Endothelial cell of umbilical vein (primary cell): ENCODE measurements around the gene BOLA2B. TPM values are rescaled to one million over a fixed set of nuclear protein-coding genes. Genes with fewer than 3 reads are reported as not detected.

ENCODE experiments used
- BruUV-seq: library from RNA; stranded (reverse); fragments of 400-500 nt; replicated peaks from 2 replicates; lab custom pipeline; 2021; lab: Mats Ljungman, UMichigan
- CTCF ChIA-PET: fragments of 300-600, 350-600 bp; sonication (Branson Sonifier 250); formaldehyde crosslinking; loops from one replicate; lab custom pipeline; 2021; ENCODE audit warnings: antibody characterized with exemption, inconsistent platforms; lab: Charles Lee
- POLR2A ChIA-PET: fragments of 300-600, 350-600 bp; sonication (Branson Sonifier 250); formaldehyde crosslinking; loops from one replicate; lab custom pipeline; 2021; ENCODE audit warnings: antibody characterized with exemption, inconsistent platforms; lab: Charles Lee
- DNase-seq: peaks from one replicate; pipeline ENCODE4 v3.0.0-alpha.2; 2011; ENCODE audit warnings: low read depth, low spot score
- FAIRE-seq: peaks from 2 replicates; lab custom pipeline; 2011; peaks lifted over from hg19 to GRCh38; lab: Jason Lieb, UNC
- H2AFZ ChIP-seq: 2 replicates; pipeline ENCODE4 v1.6.0; 2012; ENCODE audit warnings: low read depth, low read length, control low read depth, inconsistent platforms
- H3K27ac ChIP-seq: 2 replicates; pipeline ENCODE4 v1.5.1; 2011; ENCODE audit warnings: low read depth, mild to moderate bottlenecking, control low read depth, low read length, moderate library complexity; ENCODE audit not compliant: insufficient read depth
- H3K27me3 ChIP-seq, 2 experiments: 2 replicates each; pipeline versions ENCODE4 v1.6.0 to v1.6.1; 2011; ENCODE audit warnings: low read length in 2 of 2, mixed read lengths in 1 of 2; ENCODE audit not compliant: control insufficient read depth in 2 of 2, insufficient read depth in 2 of 2
- H3K36me3 ChIP-seq, 2 experiments: 2 replicates in 1 of 2; 3 replicates in 1 of 2; pipeline ENCODE4 v1.5.1; 2011; ENCODE audit warnings: low read length in 2 of 2, mild to moderate bottlenecking in 1 of 2, moderate library complexity in 1 of 2; ENCODE audit not compliant: control insufficient read depth in 2 of 2, insufficient read depth in 2 of 2; ENCODE audit errors: extremely low read depth in 1 of 2
- H3K4me1 ChIP-seq: 3 replicates; pipeline ENCODE4 v1.5.1; 2011; ENCODE audit warnings: mild to moderate bottlenecking, low read length; ENCODE audit not compliant: control insufficient read depth, insufficient read depth; ENCODE audit errors: extremely low read depth
- H3K4me2 ChIP-seq: 2 replicates; pipeline ENCODE4 v1.6.1; 2011; ENCODE audit warnings: low read length, control low read depth, mixed read lengths; ENCODE audit not compliant: insufficient read depth
- H3K4me3 ChIP-seq, 3 experiments: fragments of 200-600 bp in 1 of 3; sonication (generic), shearing (Covaris generic) in 1 of 3; replicated peaks in 1 of 3; 2 replicates each; pipeline ENCODE4 v1.5.1; 2011 to 2016; ENCODE audit warnings: control low read depth in 3 of 3, low read length in 3 of 3, mild to moderate bottlenecking in 2 of 3, inconsistent platforms in 1 of 3, low read depth in 1 of 3, moderate library complexity in 1 of 3; ENCODE audit not compliant: insufficient read depth in 1 of 3
- H3K79me2 ChIP-seq: 2 replicates; pipeline ENCODE4 v1.6.0; 2012; ENCODE audit warnings: low read length, inconsistent platforms; ENCODE audit not compliant: control insufficient read depth, insufficient read depth
- H3K9ac ChIP-seq: replicated peaks from 2 replicates; pipeline ENCODE3; 2011; ENCODE audit warnings: low read length, control low read depth; ENCODE audit not compliant: insufficient read depth; ENCODE audit errors: extremely low read depth
- H3K9me1 ChIP-seq: replicated peaks from 3 replicates; pipeline ENCODE4 v1.6.0; 2011; ENCODE audit warnings: mild to moderate bottlenecking, low read length; ENCODE audit not compliant: control insufficient read depth, insufficient read depth; ENCODE audit errors: extremely low read depth
- H3K9me3 ChIP-seq: replicated peaks from 2 replicates; pipeline ENCODE4 v1.5.1; 2012; ENCODE audit warnings: low read length, inconsistent platforms; ENCODE audit not compliant: control insufficient read depth, insufficient read depth
- H4K20me1 ChIP-seq: replicated peaks from 2 replicates; pipeline ENCODE3; 2011; ENCODE audit warnings: mild to moderate bottlenecking, low read length; ENCODE audit not compliant: control insufficient read depth, insufficient read depth; ENCODE audit errors: extremely low read depth
- EZH2 ChIP-seq: IDR thresholded peaks from 2 replicates; pipeline ENCODE4 v1.6.1; 2012; ENCODE audit warnings: borderline replicate concordance, low read depth, mild to moderate bottlenecking, moderate library complexity, low read length, inconsistent platforms; ENCODE audit not compliant: severe bottlenecking
- JUN ChIP-seq: IDR thresholded peaks from 2 replicates; pipeline ENCODE4 v1.6.1; 2011; ENCODE audit warnings: borderline replicate concordance, low read depth; ENCODE audit not compliant: insufficient read length, insufficient read depth
- MYC ChIP-seq: IDR thresholded peaks from one replicate; pipeline ENCODE4 v1.6.1; 2011; ENCODE audit warnings: mild to moderate bottlenecking, low read depth, low read length
- POLR2A ChIP-seq: IDR thresholded peaks from 2 replicates; pipeline ENCODE4 v1.6.1; 2012; ENCODE audit warnings: low read depth, mild to moderate bottlenecking, control low read depth, low read length
- POLR2AphosphoS5 ChIP-seq: IDR thresholded peaks from 2 replicates; pipeline ENCODE4 v1.6.1; 2012; ENCODE audit warnings: low read depth, mild to moderate bottlenecking, control low read depth, low read length, moderate library complexity; ENCODE audit not compliant: insufficient read depth
- dilution Hi-C: fragments of 300-500 bp; cut with MboI; formaldehyde crosslinking; loops from one replicate; pipeline ENCODE4 v1.15.0; 2019; ENCODE audit warnings: low sequenced_read_pairs; ENCODE audit not compliant: extremely low pct_ligation_motif_present
- intact Hi-C: fragments of 100-400 bp; cut with micrococcal nuclease; formaldehyde crosslinking; loops from one replicate; pipeline ENCODE4 v1.10.0; 2022
- polyA plus RNA-seq, 4 experiments: library from polyadenylated mRNA; depleted of rRNA in 3 of 4; stranded (reverse) in 3 of 4; unstranded in 1 of 4; fragments of >200 nt; gene quantifications; 2 replicates each; pipeline versions ENCODE4 v1.2.1 to v1.2.3, GENCODE V29; 2011 to 2012; ENCODE audit warnings: missing spikeins in 1 of 4
- total RNA-seq: library from RNA; stranded (reverse); gene quantifications from 2 replicates; pipeline ENCODE4 v1.2.3, GENCODE V29; 2021
- TF ChIP-seq, protein P1 (sequence below): IDR thresholded peaks from 2 replicates; pipeline ENCODE4 v1.6.1; 2011; ENCODE audit not compliant: insufficient read depth, insufficient read length
- TF ChIP-seq, protein P2 (sequence below), 2 donors: IDR thresholded peaks; 1 replicate in 1 of 2; 2 replicates in 1 of 2; pipeline ENCODE4 v1.5.1; 2011; ENCODE audit warnings: low read length in 2 of 2, mild to moderate bottlenecking in 2 of 2, moderate library complexity in 2 of 2, control low read depth in 1 of 2, inconsistent platforms in 1 of 2, low read depth in 1 of 2; ENCODE audit not compliant: insufficient read depth in 1 of 2; ENCODE audit errors: extremely low read depth in 1 of 2

BOLA2B gene
- total and polyA plus RNA-seq, 2 donors (not counting 3 experiments of a cell fraction or from before 2014, with no cell fraction given): 161 to 354 TPM

DNA sequence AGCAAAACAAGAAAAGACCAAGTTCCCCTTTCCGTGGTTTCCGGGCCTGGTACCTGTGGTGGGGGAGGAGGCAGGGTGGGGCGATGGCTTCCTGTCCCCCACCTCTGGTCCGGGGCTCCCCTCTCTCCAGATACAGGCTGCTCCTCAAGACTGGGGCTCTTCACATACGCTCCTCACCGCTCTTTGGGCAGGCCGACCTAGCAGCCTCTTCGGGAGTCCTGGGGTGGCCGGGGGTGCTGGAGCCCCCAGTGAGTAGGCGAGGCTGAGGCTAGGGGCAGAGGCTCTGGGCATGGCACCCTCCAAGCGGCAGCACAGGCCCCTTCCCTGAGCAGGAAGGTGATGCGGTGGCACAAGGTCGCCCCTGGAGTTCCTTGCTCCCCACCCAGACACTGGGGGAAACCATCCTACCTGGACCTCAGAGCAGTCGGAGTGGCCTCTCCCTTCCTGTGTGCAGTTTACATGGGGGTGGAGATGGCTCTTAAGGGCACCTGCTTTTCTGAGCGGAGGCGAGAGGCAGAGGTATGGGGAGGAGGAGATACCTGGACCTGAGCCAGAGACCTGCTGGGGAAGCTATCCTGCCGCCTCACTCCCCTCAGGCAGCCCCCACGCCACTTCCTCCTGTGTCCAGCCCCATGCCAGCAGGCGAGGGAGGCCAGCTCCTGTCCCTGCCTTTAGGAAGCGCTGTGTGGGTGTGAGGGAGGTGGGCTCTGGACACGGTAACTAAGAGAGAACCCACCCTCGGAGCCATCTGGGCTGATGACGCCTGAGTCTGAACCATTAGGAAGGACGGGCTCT lies 9.2 kb downstream of the BOLA2B start:
- no TSS peak for BruUV-seq
- H3K27ac ChIP-seq: no peak overlapping the region
- TF ChIP-seq POLR2AphosphoS5 (no peak), MYC (no peak), EZH2 (no peak), JUN (no peak), POLR2A (no peak)
- H3K4me3 ChIP-seq: no peak overlapping the region
- no peaks in the 10 kb centered on the region for H3K79me2 ChIP-seq
- H3K9me3 ChIP-seq: no peaks in the 10 kb centered on the region
- H3K36me3 ChIP-seq: no peaks in the 10 kb centered on the region
- no peak for DNase-seq
- no peak overlapping the region for H3K9ac ChIP-seq
- no peak for FAIRE-seq
- intact Hi-C loops: no loop called here
- ChIA-PET CTCF (no interaction called here), POLR2A (no interaction called here)
- H3K4me2 ChIP-seq: peak overlapping the region; percentile 69
- dilution Hi-C loops: no loop called here
- no peaks in the 10 kb centered on the region for H3K9me1 ChIP-seq
- H4K20me1 ChIP-seq: no peaks in the 10 kb centered on the region
- H2AFZ ChIP-seq: peak overlapping the region; percentile 89
- peaks cover 5% of the 10 kb centered on the region for H3K4me1 ChIP-seq
- no peaks in the 10 kb centered on the region for H3K27me3 ChIP-seq

DNA sequence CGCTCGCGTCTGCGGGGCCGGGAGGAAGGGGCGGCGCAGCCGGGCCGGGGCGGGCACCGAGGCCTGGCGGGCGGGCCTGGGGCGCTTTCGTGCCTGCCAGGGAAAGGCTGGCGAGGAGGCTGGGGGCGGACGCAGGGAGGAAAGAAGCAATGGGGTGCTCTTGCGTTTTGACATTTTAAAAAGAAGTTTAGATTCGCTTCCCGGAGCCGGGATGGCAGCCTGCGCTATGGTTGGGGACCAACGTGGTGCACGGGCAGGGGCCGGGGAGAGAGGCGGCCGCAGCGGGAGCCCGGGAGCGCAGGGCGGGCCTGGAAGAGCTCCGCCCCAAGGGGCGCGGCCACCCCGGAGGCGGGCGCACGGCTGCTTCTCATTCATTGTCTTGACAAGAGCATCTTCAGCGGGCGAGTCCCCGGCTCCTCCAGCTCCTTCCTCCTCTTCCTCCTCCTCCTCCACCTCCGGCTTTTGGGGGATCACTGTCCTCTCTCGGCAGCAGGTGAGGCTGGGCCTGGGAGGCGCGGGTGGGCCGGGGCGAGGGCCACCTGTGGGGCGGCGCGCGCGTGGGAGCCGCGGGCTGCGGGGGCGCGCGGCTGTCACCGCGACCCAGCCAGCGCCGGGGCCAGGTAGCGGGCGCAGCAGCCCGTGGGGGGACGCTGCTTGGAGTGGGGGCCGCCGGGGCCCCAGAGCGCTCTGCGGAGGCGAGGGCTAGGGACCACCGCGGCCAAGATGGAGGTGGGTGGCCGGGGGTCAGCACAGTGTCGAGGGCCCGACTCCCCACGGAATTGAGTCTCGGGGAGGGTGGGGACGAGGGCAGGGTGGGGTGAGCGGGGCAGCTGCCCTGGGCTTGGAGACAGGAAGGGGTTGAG lies 10.0 kb downstream of the BOLA2B start, which contains the start of gene CORO1A:
Gene CORO1A (plus strand): TSS at position 370 of the 863 bp plus-strand sequence. CDS start 1,608 bp downstream, outside the sequence.
- ChIA-PET CTCF (interaction anchor here (1.0 kb wide), 3 partner anchors 91 to 234 kb away, joined by 6 to 8 read pairs (median 7); partner anchors contain the start of gene TBX6), POLR2A (no interaction called here)
- Histone ChIP-seq H3K4me2 (peak within 1 kb of the TSS; percentile 69), H3K27me3 (no peaks in the 10 kb centered on the region), H3K4me1 (peaks cover 5% of the 10 kb centered on the region), H3K27ac (no peak within 1 kb of the TSS), H4K20me1 (no peaks in the 10 kb centered on the region), H3K9me3 (no peaks in the 10 kb centered on the region), H3K79me2 (no peaks in the 10 kb centered on the region), H3K4me3 (peak within 1 kb of the TSS; percentile 32 to 54 (median 42)), H3K9me1 (no peaks in the 10 kb centered on the region), H3K36me3 (no peaks in the 10 kb centered on the region), H3K9ac (peak within 1 kb of the TSS; percentile 35), H2AFZ (peak within 1 kb of the TSS; percentile 94)
- TF ChIP-seq MYC (no peak), JUN (no peak), POLR2A (peak; percentile 54), EZH2 (no peak), POLR2AphosphoS5 (peak; percentile 49)
- TF ChIP-seq, protein P1, sequence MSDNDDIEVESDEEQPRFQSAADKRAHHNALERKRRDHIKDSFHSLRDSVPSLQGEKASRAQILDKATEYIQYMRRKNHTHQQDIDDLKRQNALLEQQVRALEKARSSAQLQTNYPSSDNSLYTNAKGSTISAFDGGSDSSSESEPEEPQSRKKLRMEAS: no peak
- TF ChIP-seq, protein P2, sequence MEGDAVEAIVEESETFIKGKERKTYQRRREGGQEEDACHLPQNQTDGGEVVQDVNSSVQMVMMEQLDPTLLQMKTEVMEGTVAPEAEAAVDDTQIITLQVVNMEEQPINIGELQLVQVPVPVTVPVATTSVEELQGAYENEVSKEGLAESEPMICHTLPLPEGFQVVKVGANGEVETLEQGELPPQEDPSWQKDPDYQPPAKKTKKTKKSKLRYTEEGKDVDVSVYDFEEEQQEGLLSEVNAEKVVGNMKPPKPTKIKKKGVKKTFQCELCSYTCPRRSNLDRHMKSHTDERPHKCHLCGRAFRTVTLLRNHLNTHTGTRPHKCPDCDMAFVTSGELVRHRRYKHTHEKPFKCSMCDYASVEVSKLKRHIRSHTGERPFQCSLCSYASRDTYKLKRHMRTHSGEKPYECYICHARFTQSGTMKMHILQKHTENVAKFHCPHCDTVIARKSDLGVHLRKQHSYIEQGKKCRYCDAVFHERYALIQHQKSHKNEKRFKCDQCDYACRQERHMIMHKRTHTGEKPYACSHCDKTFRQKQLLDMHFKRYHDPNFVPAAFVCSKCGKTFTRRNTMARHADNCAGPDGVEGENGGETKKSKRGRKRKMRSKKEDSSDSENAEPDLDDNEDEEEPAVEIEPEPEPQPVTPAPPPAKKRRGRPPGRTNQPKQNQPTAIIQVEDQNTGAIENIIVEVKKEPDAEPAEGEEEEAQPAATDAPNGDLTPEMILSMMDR (IDR thresholded peaks at IDR 0.05; ENCODE audit: extremely low read depth in 1 of 2, insufficient read depth in 1 of 2, low read depth in 1 of 2, low read length in 2 of 2): no peak
- BruUV-seq: no TSS peak
- DNase-seq (peak; percentile 69), FAIRE-seq (peak; percentile 82)
- dilution Hi-C loops: no loop called here
- intact Hi-C loops: no loop called here
